DND-41 (cell line): ENCODE data around the gene ATP13A4.
"Not testable (repeated sequence)": the region's sequence is repeated elsewhere in the genome, so short reads cannot be mapped to it uniquely, and the experiment has no call there.

Experiments
- ATAC-seq: fragments of 200-7000 bp; cut with Tn5 transposase; 3 replicates; pipeline ENCODE4 v1.9.1; 2021; ENCODE audit warnings: low read depth; ENCODE audit not compliant: insufficient read depth
- DNase-seq: peaks from one replicate; pipeline ENCODE4 v3.0.0-alpha.2; 2020
- H2AFZ ChIP-seq: 2 replicates; pipeline ENCODE4 v1.6.0; 2012; ENCODE audit warnings: low read depth, low read length
- H3K27ac ChIP-seq: 2 replicates; pipeline ENCODE4 v1.5.1; 2012; ENCODE audit warnings: low read length, inconsistent platforms
- H3K27me3 ChIP-seq: fragments of 200-600 bp; sonication (generic); 2 replicates; pipeline ENCODE4 v1.6.0; 2012; ENCODE audit warnings: low read length, mild to moderate bottlenecking, inconsistent platforms; ENCODE audit not compliant: insufficient read depth, poor library complexity
- H3K36me3 ChIP-seq: 2 replicates; pipeline ENCODE4 v1.5.1; 2012; ENCODE audit warnings: low read length, inconsistent platforms; ENCODE audit not compliant: insufficient read depth
- H3K4me1 ChIP-seq: 2 replicates; pipeline ENCODE4 v1.5.1; 2012; ENCODE audit warnings: mild to moderate bottlenecking, low read length; ENCODE audit not compliant: insufficient read depth
- H3K4me2 ChIP-seq: 2 replicates; pipeline ENCODE4 v1.6.0; 2012; ENCODE audit warnings: mild to moderate bottlenecking, moderate library complexity, low read length, inconsistent platforms; ENCODE audit not compliant: insufficient read depth
- H3K4me3 ChIP-seq, 2 experiments: fragments of 200-600 bp in 1 of 2; shearing (Covaris generic) in 1 of 2; 2 replicates each; pipeline ENCODE4 v1.5.1; 2012 to 2016; ENCODE audit warnings: inconsistent platforms in 2 of 2, low read length in 2 of 2, mild to moderate bottlenecking in 2 of 2, low read depth in 1 of 2, moderate library complexity in 1 of 2
- H3K79me2 ChIP-seq: 2 replicates; pipeline ENCODE4 v1.6.0; 2012; ENCODE audit warnings: low read length, inconsistent platforms; ENCODE audit not compliant: insufficient read depth
- H3K9ac ChIP-seq: 2 replicates; pipeline ENCODE4 v1.6.0; 2012; ENCODE audit warnings: low read depth, mild to moderate bottlenecking, inconsistent platforms, low read length, moderate library complexity
- H3K9me3 ChIP-seq: 2 replicates; pipeline ENCODE4 v1.5.1; 2012; ENCODE audit warnings: low read length, moderate library complexity, mild to moderate bottlenecking, inconsistent platforms; ENCODE audit not compliant: insufficient read depth, severe bottlenecking
- H4K20me1 ChIP-seq: 2 replicates; pipeline ENCODE4 v1.6.0; 2012; ENCODE audit warnings: low read length; ENCODE audit not compliant: insufficient read depth
- EZH2 ChIP-seq: IDR thresholded peaks from 3 replicates; pipeline ENCODE4 v1.6.1; 2012; ENCODE audit warnings: borderline replicate concordance, low read depth, mild to moderate bottlenecking, moderate library complexity, low read length, inconsistent platforms; ENCODE audit not compliant: severe bottlenecking
- TF ChIP-seq, protein P1 (sequence below): IDR thresholded peaks from 2 replicates; pipeline ENCODE4 v1.5.1; 2012; ENCODE audit warnings: borderline replicate concordance, low read length, moderate library complexity, mild to moderate bottlenecking; ENCODE audit not compliant: poor library complexity, severe bottlenecking; ENCODE audit errors: extremely low read depth

Gene ATP13A4

DNA sequence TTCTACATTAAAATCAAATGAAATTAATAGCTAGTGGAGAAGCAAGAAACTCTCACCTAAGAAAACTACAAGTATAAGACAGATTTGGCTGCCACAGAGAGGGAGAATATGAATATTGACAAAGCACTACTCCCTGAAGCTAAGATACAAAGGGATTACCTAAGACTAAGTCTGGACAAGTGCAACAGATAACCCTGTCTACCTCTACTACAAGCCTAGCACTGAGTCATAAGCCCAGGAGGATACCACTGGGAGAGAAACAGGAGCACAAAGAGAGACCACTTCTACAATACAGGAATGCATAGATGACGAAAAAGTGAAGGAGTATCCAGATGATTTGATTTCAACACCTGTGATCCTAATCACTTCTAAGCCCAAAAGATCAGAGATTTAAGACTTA is 10.4 kb downstream of the ATP13A4 start:
- no peaks in the 10 kb centered on the region for H3K79me2 ChIP-seq
- H3K36me3 ChIP-seq = no peaks in the 10 kb centered on the region
- DNase-seq (no peak), ATAC-seq (no peak)
- no peaks in the 10 kb centered on the region for H3K4me1 ChIP-seq
- H3K9me3 ChIP-seq = peaks cover 3% of the 10 kb centered on the region
- H4K20me1 ChIP-seq = no peaks in the 10 kb centered on the region
- H2AFZ ChIP-seq = no peak overlapping the region
- TF ChIP-seq EZH2 = no peak
- TF ChIP-seq, protein P1, sequence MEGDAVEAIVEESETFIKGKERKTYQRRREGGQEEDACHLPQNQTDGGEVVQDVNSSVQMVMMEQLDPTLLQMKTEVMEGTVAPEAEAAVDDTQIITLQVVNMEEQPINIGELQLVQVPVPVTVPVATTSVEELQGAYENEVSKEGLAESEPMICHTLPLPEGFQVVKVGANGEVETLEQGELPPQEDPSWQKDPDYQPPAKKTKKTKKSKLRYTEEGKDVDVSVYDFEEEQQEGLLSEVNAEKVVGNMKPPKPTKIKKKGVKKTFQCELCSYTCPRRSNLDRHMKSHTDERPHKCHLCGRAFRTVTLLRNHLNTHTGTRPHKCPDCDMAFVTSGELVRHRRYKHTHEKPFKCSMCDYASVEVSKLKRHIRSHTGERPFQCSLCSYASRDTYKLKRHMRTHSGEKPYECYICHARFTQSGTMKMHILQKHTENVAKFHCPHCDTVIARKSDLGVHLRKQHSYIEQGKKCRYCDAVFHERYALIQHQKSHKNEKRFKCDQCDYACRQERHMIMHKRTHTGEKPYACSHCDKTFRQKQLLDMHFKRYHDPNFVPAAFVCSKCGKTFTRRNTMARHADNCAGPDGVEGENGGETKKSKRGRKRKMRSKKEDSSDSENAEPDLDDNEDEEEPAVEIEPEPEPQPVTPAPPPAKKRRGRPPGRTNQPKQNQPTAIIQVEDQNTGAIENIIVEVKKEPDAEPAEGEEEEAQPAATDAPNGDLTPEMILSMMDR = no peak
- no peak overlapping the region for H3K27ac ChIP-seq
- H3K4me2 ChIP-seq = no peak overlapping the region
- H3K9ac ChIP-seq = no peak overlapping the region
- H3K27me3 ChIP-seq = no peaks in the 10 kb centered on the region
- H3K4me3 ChIP-seq = no peak overlapping the region

DNA sequence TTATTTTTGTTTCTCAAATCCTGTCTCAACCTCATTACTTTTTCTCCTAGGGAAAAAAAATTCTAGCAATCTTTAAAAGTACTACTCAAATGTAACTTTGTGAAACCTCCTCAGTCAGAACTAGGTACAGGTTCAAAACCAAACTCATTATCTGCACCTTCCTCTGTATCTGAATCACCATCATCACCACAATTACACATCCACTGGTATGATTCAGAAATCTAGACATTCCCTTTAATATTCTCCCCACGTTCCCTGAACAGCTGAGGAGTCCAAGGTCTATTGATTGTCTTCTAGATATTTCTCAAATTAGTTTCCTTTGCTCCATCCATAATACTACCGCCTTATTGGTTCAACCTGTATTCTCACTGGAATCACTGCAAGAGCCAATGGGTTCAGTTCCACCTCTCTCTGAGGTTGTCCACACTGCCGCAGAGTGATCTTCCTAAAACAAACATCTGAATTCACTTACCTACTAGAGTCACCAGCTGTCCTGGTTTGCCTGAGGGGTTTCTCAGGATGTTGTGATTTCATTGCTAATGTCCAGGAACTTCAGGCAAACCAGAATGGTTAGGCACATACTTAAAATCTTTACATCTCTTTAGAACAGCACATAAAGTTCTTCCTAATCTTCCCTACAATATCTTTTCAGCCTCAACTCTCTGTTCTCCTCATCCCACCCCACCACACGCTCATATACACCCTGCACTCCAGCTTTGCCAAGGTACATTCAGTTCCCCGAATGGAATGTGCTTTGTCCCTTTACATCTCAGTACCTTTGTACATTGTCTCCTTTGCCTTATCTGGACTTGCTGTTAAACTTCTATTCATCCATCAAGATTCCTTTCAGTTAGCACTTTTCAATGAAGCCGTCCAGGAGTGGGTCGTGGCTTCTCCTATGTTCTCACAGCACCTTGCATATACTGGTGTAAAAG is 24.2 kb downstream of the ATP13A4 start:
- Histone ChIP-seq H2AFZ (no peak overlapping the region), H3K36me3 (no peaks in the 10 kb centered on the region), H3K4me2 (no peak overlapping the region), H3K4me3 (no peak overlapping the region), H3K9me3 (no peaks in the 10 kb centered on the region), H3K27me3 (no peaks in the 10 kb centered on the region), H3K9ac (no peak overlapping the region), H3K79me2 (no peaks in the 10 kb centered on the region), H3K4me1 (no peaks in the 10 kb centered on the region), H3K27ac (no peak overlapping the region), H4K20me1 (no peaks in the 10 kb centered on the region)
- TF ChIP-seq EZH2 = no peak
- TF ChIP-seq, protein P1 = no peak
- no peak for DNase-seq
- ATAC-seq = no peak

DNA sequence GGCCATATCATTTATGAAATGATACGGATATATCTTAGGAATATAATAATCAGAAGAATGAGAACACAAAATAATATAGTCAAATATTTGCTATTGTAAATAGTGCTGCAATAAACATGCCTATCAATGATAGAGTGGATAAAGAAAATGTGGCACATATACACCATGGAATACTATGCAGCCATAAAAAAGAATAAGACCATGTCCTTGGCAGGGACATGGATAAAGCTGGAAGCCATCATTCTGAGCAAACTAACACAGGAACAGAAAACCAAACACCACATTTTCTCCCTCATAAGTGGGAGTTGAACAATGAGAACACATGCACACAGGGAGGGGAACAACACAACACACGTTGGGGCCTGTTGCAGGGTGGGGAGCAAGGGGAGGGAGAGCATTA is 28.6 kb downstream of the ATP13A4 start:
- not testable (repeated sequence) for H3K4me3 ChIP-seq, H3K27me3 ChIP-seq, DNase-seq

DNA sequence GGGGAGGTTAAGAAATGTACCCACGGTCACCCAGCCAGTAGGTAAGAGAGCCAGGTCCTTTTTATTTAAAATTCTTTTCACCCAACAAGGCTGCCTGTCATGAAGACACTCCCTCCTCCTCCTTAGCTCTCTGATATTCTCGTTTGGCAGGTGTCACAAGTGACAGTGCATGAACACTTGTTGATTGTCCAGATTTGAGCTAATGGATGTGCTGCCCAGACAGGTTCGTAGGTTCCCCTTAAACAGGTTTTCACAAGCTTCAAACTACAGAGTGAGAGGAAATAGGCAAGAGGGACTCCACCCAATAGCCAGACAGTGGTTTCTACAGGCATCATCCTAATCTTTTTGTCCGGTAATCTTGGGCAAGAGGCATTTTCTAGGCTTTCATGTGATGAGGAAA is 32.2 kb downstream of the ATP13A4 start:
- no peak overlapping the region for H3K27ac ChIP-seq
- H3K9ac ChIP-seq = no peak overlapping the region
- DNase-seq = no peak

More for the DNA sequence above, 28.6 kb downstream of the ATP13A4 start:
- H3K4me1 ChIP-seq, H2AFZ ChIP-seq, H3K79me2 ChIP-seq, ATAC-seq, H3K36me3 ChIP-seq, H4K20me1 ChIP-seq, H3K27ac ChIP-seq, H3K4me2 ChIP-seq, H3K9ac ChIP-seq, H3K9me3 ChIP-seq: not testable (repeated sequence)

More for the DNA sequence above, 32.2 kb downstream of the ATP13A4 start:
- Histone ChIP-seq H2AFZ (no peak overlapping the region), H4K20me1 (no peaks in the 10 kb centered on the region), H3K4me2 (no peak overlapping the region), H3K79me2 (no peaks in the 10 kb centered on the region), H3K4me1 (no peaks in the 10 kb centered on the region), H3K9me3 (no peaks in the 10 kb centered on the region), H3K27me3 (no peaks in the 10 kb centered on the region), H3K4me3 (no peak overlapping the region), H3K36me3 (no peaks in the 10 kb centered on the region)
- no peak for ATAC-seq
- no peak for TF ChIP-seq EZH2
- TF ChIP-seq, protein P1 = no peak
